Epithelial cell of esophagus (primary cell): ENCODE data around the gene RNU7-1.

Source experiments
- DNase-seq: peaks from one replicate; pipeline ENCODE4 v3.0.0; 2010; ENCODE audit warnings: low read depth
- H3K4me3 ChIP-seq: 2 replicates; pipeline ENCODE4 v1.5.1; 2011; ENCODE audit warnings: mild to moderate bottlenecking, low read length, control low read depth
- TF ChIP-seq, protein P1 (sequence below): IDR thresholded peaks from 2 replicates; pipeline ENCODE4 v1.5.1; 2011; ENCODE audit warnings: low read depth, mild to moderate bottlenecking, low read length, control low read depth, inconsistent platforms; ENCODE audit not compliant: insufficient read depth; ENCODE audit errors: missing control alignments

The RNU7-1 gene

DNA sequence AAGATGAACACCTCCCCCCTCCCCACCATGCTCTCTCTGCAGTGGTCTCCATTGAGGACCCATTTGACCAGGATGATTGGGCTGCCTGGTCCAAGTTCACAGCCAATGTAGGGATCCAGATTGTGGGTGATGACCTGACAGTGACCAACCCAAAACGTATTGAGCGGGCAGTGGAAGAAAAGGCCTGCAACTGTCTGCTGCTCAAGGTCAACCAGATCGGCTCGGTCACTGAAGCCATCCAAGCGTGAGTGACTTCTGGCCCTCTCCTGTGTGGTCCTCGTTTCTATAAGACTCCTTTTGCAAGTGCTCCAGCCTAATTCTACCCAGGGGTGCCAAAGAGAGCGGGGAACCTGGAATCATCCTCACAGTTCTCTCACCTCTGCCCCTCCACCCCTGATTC is 22.1 kb upstream of the RNU7-1 start:
- DNase-seq: no peak
- TF ChIP-seq, protein P1, sequence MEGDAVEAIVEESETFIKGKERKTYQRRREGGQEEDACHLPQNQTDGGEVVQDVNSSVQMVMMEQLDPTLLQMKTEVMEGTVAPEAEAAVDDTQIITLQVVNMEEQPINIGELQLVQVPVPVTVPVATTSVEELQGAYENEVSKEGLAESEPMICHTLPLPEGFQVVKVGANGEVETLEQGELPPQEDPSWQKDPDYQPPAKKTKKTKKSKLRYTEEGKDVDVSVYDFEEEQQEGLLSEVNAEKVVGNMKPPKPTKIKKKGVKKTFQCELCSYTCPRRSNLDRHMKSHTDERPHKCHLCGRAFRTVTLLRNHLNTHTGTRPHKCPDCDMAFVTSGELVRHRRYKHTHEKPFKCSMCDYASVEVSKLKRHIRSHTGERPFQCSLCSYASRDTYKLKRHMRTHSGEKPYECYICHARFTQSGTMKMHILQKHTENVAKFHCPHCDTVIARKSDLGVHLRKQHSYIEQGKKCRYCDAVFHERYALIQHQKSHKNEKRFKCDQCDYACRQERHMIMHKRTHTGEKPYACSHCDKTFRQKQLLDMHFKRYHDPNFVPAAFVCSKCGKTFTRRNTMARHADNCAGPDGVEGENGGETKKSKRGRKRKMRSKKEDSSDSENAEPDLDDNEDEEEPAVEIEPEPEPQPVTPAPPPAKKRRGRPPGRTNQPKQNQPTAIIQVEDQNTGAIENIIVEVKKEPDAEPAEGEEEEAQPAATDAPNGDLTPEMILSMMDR: no peak
- H3K4me3 ChIP-seq: no peak overlapping the region

DNA sequence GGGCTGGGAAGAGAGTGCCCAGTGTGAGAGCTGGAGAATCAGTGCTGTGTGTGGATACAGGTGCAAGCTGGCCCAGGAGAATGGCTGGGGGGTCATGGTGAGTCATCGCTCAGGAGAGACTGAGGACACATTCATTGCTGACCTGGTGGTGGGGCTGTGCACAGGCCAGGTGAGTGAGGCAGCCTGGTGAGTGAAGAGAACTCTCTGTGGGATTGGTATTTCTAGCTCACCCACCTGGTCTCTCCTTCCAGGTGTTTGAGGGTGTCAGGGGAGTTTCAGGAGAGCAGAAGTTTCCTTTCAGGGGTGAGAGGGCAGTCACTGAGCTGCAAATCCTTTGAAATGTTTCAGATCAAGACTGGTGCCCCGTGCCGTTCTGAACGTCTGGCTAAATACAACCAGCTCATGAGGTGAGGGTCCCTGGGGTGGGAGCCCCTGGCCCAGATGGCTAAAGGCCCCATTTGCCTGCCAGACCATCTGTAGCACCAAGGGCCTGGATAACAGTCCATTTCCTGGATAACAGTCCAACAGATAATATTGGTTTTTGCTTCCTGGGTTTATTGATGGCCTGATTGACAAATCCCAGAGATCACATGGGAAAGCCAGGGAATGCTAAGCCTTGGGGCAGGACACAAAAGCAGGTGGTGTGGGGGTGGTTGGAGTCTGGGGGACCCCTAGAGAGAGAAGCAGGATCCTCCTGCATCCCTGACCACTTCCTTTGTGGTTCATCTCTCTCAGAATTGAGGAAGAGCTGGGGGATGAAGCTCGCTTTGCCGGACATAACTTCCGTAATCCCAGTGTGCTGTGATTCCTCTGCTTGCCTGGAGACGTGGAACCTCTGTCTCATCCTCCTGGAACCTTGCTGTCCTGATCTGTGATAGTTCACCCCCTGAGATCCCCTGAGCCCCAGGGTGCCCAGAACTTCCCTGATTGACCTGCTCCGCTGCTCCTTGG is 21.3 kb upstream of the RNU7-1 start:
- H3K4me3 ChIP-seq: no peak overlapping the region
- DNase-seq: no peak
- TF ChIP-seq, protein P1: no peak

DNA sequence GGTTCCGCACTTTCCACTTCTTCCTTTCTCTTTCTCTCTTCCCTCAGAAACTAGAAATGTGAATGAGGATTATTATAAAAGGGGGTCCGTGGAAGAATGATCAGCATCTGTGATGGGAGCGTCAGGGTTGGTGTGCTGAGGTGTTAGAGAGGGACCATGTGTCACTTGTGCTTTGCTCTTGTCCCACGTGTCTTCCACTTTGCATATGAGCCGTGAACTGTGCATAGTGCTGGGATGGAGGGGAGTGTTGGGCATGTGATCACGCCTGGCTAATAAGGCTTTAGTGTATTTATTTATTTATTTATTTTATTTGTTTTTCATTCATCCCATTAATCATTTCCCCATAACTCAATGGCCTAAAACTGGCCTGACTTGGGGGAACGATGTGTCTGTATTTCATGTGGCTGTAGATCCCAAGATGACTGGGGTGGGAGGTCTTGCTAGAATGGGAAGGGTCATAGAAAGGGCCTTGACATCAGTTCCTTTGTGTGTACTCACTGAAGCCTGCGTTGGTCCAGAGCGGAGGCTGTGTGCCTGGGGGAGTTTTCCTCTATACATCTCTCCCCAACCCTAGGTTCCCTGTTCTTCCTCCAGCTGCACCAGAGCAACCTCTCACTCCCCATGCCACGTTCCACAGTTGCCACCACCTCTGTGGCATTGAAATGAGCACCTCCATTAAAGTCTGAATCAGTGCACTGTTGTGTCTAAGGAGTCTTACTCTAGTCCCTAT is 20.4 kb upstream of the RNU7-1 start:
- TF ChIP-seq, protein P1: no peak
- H3K4me3 ChIP-seq: no peak overlapping the region
- DNase-seq: no peak

DNA sequence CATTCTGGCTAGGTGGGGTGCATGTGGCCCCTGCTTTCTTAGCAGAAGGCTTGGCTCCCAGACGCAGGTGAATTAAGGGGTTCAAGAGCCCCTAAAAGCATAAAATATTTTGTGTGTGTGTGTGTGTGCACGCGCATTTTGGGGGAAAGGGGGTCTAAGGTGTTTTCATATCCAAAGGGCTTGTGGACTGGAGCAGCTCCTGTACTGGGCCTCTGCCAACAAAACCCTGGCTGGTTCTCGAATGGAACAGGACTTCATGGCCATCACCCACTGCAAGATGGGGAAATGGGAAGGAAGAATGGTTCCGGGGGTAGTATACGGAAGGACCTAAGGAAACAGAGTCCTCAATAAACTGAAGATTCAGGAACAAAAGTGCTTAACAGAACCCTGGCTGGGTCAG is 19.8 kb upstream of the RNU7-1 start:
- TF ChIP-seq, protein P1: no peak
- DNase-seq: no peak
- H3K4me3 ChIP-seq: no peak overlapping the region

DNA sequence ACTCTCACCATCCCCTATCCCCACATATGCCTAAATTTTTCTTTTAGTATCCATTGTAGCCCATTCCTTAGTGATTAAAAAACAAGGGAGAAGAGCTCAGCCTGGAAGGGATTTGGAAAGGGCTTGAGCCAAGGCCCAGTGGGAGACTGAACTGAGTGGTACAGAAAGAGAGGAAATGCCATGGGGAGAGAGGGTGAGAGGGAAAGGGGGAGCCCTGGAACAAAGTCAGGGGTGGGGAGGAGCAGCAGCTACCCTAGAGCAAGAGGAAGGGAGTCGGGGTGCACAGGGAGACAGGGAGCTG is 18.4 kb upstream of the RNU7-1 start:
- H3K4me3 ChIP-seq: peak overlapping the region; percentile 61
- TF ChIP-seq, protein P1: no peak
- DNase-seq: no peak

DNA sequence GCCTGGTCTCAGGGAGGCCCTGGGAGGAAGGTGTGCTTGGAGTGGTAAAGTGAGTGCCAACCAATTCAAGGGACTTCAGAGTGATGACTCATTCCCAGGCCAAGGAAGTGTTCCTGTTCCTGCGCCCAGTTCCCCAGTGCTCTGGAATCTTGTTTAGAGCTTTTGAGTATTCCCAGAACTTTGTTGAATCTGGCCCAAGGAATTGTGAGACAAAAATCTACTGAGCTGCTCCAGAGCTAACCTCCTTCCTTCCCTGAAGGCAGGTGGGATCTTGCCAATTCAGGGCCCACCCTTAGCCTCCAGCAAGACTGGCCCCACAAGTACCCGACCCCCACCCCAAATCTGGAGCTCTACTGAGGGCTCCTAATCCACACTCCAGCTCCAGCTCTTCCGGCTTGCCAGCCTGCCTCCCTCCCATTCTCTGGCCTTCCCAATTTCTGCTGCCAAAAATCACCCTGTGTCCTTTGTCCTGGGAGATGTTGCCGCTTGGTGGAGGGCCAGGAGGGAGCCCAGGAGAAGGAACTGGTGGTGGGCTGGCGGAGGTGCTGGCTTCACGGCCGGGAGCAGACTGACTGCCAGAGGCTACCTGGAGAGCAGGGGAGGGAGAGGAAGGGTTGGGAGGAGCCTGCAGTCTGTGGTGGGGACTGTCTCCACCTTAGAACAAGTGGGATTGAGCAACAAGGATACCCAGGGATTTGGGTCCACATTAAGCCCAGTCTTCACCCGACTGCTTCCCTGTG is 17.9 kb upstream of the RNU7-1 start:
- DNase-seq: peak; percentile 89
- TF ChIP-seq, protein P1: no peak
- peak overlapping the region; percentile 61 for H3K4me3 ChIP-seq
